NCI-H345 (cell line): Measurements from ENCODE around the gene SPEF2.

Experiments
- DNase-seq: peaks from one replicate; lab custom pipeline; 2025; lab: John Stamatoyannopoulos, UW

Gene SPEF2

GRCh38 chr5:35780236-35780635, 162.6 kb downstream of the SPEF2 start:
- DNase-seq: no peak

GRCh38 chr5:35781181-35781790, 163.6 kb downstream of the SPEF2 start:
- no peak for DNase-seq

GRCh38 chr5:35783551-35783950, 165.9 kb downstream of the SPEF2 start:
- DNase-seq: no peak

- DNase-seq: no peak
Observed at GRCh38 chr5:35785601-35786085, 168.0 kb downstream of the SPEF2 start.

GRCh38 chr5:35788724-35789123, 171.1 kb downstream of the SPEF2 start:
- DNase-seq: no peak

- DNase-seq: no peak
Observed at GRCh38 chr5:35789732-35790456, 172.2 kb downstream of the SPEF2 start.

GRCh38 chr5:35790457-35790822, 172.8 kb downstream of the SPEF2 start:
- DNase-seq: no peak

GRCh38 chr5:35794328-35794619, 176.6 kb downstream of the SPEF2 start:
- no peak for DNase-seq

GRCh38 chr5:35794684-35795375, 177.2 kb downstream of the SPEF2 start:
- DNase-seq: no peak

- no peak for DNase-seq
Observed at GRCh38 chr5:35799181-35799580, 181.5 kb downstream of the SPEF2 start.

- DNase-seq: no peak
Observed at GRCh38 chr5:35799753-35800152, 182.1 kb downstream of the SPEF2 start.

GRCh38 chr5:35803191-35803651, 185.6 kb downstream of the SPEF2 start:
- no peak for DNase-seq

GRCh38 chr5:35804201-35804653, 186.6 kb downstream of the SPEF2 start:
- peak; percentile 6 for DNase-seq

GRCh38 chr5:35804841-35805240, 187.2 kb downstream of the SPEF2 start:
- no peak for DNase-seq

GRCh38 chr5:35810601-35811000, 192.9 kb downstream of the SPEF2 start:
- no peak for DNase-seq

GRCh38 chr5:35811108-35811741, 193.6 kb downstream of the SPEF2 start:
- DNase-seq: no peak

GRCh38 chr5:35813521-35813920, 195.9 kb downstream of the SPEF2 start:
- no peak for DNase-seq

GRCh38 chr5:35815089-35815936, 197.7 kb downstream of the SPEF2 start:
- DNase-seq: no peak

GRCh38 chr5:35816881-35817521, 199.3 kb downstream of the SPEF2 start:
- no peak for DNase-seq

- no peak for DNase-seq
Observed at GRCh38 chr5:35819026-35819425, 201.4 kb downstream of the SPEF2 start.

- DNase-seq: no peak
Observed at GRCh38 chr5:35819668-35820067, 202.0 kb downstream of the SPEF2 start.
